IPS-20b (cell line): ENCODE measurements around the gene COLEC11.

Experiments used
- H3K27ac ChIP-seq: one replicate; pipeline ENCODE4 v1.5.1; 2013; ENCODE audit warnings: low read length
- H3K27me3 ChIP-seq: 2 replicates; pipeline ENCODE4 v1.6.1; 2013; ENCODE audit warnings: mild to moderate bottlenecking, low read length, inconsistent platforms; ENCODE audit not compliant: insufficient read depth
- H3K36me3 ChIP-seq: 2 replicates; pipeline ENCODE4 v1.6.1; 2013; ENCODE audit warnings: low read depth, mild to moderate bottlenecking, inconsistent platforms, low read length, moderate library complexity; ENCODE audit not compliant: insufficient read depth
- H3K4me1 ChIP-seq: 2 replicates; pipeline ENCODE4 v1.6.1; 2013; ENCODE audit warnings: mild to moderate bottlenecking, control low read depth, inconsistent platforms, low read length, moderate library complexity; ENCODE audit not compliant: insufficient read depth
- H3K4me3 ChIP-seq: 2 replicates; pipeline ENCODE4 v1.5.1; 2013; ENCODE audit warnings: mild to moderate bottlenecking, low read length, inconsistent platforms
- H3K9ac ChIP-seq: 2 replicates; pipeline ENCODE4 v1.6.1; 2013; ENCODE audit warnings: low read depth, mild to moderate bottlenecking, inconsistent platforms, low read length, moderate library complexity
- H3K9me3 ChIP-seq: 2 replicates; pipeline ENCODE4 v1.6.1; 2013; ENCODE audit warnings: mild to moderate bottlenecking, low read depth, low read length, inconsistent platforms; ENCODE audit not compliant: insufficient read depth

COLEC11 gene

DNA sequence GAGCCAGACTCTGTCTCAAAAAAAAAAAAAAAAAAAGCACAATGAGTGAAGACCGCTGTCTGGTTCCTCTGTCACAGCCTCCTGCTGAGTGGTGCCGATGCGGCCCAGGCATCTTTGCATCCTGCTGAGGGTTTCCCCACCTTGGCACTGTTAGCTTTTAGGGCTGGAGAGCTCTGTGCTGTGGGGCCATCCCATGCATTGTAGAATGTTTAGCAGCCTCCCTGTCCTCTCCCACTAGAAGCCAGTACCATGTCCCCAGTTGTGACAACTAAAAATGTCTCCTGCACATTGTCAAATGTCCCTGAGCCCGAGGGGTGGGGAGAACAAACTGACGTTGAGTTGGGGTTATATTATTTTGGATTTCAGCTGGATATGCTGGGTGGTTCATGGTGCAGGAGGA is 7.9 kb upstream of the COLEC11 start:
- Histone ChIP-seq H3K9ac (no peak overlapping the region), H3K27me3 (no peaks in the 10 kb centered on the region), H3K36me3 (peaks cover 31% of the 10 kb centered on the region), H3K9me3 (no peaks in the 10 kb centered on the region), H3K27ac (no peak overlapping the region), H3K4me3 (no peak overlapping the region), H3K4me1 (no peaks in the 10 kb centered on the region)

DNA sequence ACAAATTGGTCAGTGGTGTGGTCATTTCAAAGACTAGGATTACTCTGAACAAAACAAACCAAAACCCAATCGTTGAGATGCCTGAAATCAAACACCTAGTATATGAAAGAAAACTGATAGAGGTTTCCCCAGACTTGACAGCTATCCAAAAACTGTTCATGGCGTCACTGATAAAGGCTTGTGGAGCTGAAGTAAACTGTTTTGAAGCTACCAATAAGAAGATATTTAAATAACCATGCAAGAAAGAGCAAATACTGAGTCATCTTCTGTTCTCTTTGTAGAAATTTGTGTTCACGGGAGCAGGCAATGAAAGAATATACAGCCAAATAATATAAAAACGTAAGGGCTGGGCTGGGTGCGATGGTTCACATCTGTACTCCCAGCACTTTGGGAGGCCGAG is 7.5 kb upstream of the COLEC11 start:
- Histone ChIP-seq H3K27ac (no peak overlapping the region), H3K4me1 (no peaks in the 10 kb centered on the region), H3K36me3 (peaks cover 27% of the 10 kb centered on the region), H3K9ac (no peak overlapping the region), H3K9me3 (no peaks in the 10 kb centered on the region), H3K27me3 (no peaks in the 10 kb centered on the region), H3K4me3 (no peak overlapping the region)

DNA sequence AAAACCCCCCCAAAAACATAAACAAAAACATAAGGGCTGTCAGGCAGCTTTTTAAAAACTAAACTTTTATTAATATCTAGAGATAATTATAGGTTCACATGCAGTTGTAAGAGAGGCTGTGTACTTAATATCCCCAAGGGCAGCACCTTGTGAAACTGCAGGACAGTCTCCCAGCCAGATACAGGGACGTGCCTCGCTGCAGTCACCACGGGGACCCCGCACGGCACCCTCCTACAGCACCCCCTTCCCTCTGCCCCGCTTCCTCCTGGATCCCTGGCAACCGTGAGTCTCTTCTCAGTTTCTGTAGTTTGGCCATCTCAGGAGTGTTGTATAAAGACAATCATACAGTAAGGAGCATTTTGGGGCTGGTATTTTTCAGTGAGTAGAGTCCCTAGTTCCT is 6.8 kb upstream of the COLEC11 start:
- no peaks in the 10 kb centered on the region for H3K9me3 ChIP-seq
- no peaks in the 10 kb centered on the region for H3K27me3 ChIP-seq
- H3K4me1 ChIP-seq = no peaks in the 10 kb centered on the region
- peaks cover 20% of the 10 kb centered on the region for H3K36me3 ChIP-seq
- no peak overlapping the region for H3K9ac ChIP-seq
- no peak overlapping the region for H3K27ac ChIP-seq
- H3K4me3 ChIP-seq = no peak overlapping the region

DNA sequence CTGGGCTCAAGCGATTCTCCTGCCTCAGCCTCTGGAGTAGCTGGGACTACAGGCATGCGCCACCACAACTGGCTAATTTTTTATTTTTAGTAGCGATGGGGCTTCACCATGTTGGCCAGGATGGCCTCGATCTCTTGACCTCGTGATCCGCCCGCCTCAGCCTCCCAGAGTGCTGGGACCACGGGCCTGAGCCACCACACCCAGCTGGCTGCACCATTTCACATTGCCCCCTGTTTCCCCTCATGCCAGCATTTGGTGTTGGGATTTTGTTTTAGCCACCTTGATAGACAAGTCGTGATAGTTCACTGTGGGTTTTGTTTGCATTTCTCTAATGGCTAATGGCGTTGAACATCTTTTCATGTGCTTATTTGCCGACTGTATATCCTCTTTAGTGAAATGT is 5.8 kb upstream of the COLEC11 start:
- Histone ChIP-seq H3K27ac (no peak overlapping the region), H3K27me3 (no peaks in the 10 kb centered on the region), H3K9ac (no peak overlapping the region), H3K36me3 (peaks cover 10% of the 10 kb centered on the region; the same call in 1 of the 2 replicates), H3K4me1 (no peaks in the 10 kb centered on the region), H3K9me3 (no peaks in the 10 kb centered on the region), H3K4me3 (no peak overlapping the region)

DNA sequence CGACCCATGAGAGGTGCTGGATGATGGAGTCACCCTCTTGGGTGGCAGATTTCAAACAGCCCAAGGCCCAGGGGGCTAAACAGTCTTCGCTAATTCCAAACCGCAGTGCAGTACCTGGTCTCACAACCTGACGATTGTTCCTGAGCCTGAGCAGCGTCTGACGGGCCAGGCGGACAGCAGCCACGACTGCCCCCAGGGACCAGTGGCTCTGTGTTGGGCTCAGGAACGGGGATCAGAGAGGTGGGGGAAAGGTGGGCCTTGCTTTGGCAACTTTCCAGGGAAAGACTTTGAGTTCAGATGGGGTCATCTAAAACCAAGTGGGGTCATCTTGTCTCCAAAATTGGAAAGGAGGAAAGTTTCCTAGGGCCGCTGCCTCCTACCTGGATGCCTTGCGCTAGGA is 492 bp downstream of the COLEC11 start:
- Histone ChIP-seq H3K36me3 (no peaks in the 10 kb centered on the region), H3K27me3 (peaks cover 5% of the 10 kb centered on the region; the same call in 1 of the 2 replicates), H3K4me1 (no peaks in the 10 kb centered on the region), H3K9ac (no peak overlapping the region), H3K27ac (no peak overlapping the region), H3K4me3 (no peak overlapping the region), H3K9me3 (no peaks in the 10 kb centered on the region)

DNA sequence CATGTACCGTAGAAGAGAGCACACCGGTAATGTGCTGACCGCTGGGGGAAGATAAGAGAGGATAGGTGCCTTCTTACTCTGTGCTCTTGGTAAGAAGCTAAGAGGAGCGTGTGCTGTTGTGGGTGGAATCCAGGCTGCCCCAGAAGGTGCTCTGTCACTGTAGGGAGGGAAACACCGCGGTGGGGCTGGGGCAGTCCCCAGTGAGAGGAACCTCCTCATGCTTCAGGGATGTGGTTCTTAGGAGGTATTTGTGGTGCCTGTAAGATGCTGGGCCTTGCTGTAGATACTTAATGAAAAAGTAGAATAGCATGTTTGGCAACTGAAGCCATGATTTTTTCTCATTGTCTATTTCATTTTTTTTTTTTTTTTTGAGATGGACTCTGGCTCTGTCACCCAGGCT is 1.1 kb downstream of the COLEC11 start:
- no peaks in the 10 kb centered on the region for H3K4me1 ChIP-seq
- no peak overlapping the region for H3K9ac ChIP-seq
- H3K36me3 ChIP-seq = no peaks in the 10 kb centered on the region
- no peak overlapping the region for H3K4me3 ChIP-seq
- H3K27ac ChIP-seq = no peak overlapping the region
- H3K27me3 ChIP-seq = peaks cover 5% of the 10 kb centered on the region; the same call in 1 of the 2 replicates
- H3K9me3 ChIP-seq = no peaks in the 10 kb centered on the region

DNA sequence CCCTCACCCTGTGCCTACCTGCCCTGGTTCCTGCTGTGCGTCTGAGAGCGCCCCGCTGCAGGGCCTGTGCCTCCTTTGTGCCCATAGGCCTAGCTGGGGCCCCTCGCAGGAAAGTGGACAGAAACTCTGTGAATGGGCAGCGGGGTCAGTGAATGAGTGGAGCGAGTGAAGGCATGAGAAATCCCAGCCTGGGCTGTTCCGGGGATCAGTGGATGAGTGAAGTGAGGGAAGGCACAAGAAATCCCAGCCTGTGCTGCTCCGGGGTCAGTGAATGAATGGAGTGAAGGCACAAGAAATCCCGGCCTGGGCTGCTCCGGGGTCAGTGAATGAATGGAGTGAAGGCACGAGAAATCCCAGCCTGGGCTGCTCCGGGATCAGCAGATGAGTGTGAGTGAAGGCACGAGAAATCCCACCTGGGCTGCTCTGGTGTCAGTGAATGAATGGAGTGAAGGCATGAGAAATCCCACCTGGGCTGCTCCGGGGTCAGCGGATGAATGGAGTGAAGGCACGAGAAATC is 2.0 kb downstream of the COLEC11 start:
- peaks cover 5% of the 10 kb centered on the region; the same call in 1 of the 2 replicates for H3K27me3 ChIP-seq
- no peaks in the 10 kb centered on the region for H3K36me3 ChIP-seq
- no peak overlapping the region for H3K4me3 ChIP-seq
- no peaks in the 10 kb centered on the region for H3K4me1 ChIP-seq
- H3K27ac ChIP-seq = no peak overlapping the region
- no peaks in the 10 kb centered on the region for H3K9me3 ChIP-seq
- H3K9ac ChIP-seq = no peak overlapping the region

DNA sequence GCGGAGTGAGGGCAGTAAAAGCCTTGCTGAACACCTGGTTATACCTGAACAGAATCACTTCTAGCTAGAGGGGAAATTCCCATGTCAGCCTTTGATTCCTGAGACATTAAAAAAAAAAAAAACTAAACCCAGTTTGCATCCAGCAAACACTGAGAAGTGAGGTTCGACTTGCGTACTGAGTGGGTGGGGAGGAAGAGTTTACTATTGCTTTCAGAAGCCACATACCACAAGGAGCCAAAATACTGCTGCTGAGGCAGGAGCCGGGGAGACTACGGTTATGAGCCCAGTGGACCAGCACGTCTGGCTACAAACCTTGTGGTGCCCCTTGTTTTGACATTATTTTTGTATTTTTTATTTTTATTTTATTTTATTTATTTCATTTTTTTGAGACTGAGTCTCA is 2.7 kb downstream of the COLEC11 start:
- H3K36me3 ChIP-seq = no peaks in the 10 kb centered on the region
- H3K4me3 ChIP-seq = no peak overlapping the region
- no peaks in the 10 kb centered on the region for H3K9me3 ChIP-seq
- H3K27me3 ChIP-seq = peaks cover 5% of the 10 kb centered on the region; the same call in 1 of the 2 replicates
- no peaks in the 10 kb centered on the region for H3K4me1 ChIP-seq
- H3K9ac ChIP-seq = no peak overlapping the region
- no peak overlapping the region for H3K27ac ChIP-seq

DNA sequence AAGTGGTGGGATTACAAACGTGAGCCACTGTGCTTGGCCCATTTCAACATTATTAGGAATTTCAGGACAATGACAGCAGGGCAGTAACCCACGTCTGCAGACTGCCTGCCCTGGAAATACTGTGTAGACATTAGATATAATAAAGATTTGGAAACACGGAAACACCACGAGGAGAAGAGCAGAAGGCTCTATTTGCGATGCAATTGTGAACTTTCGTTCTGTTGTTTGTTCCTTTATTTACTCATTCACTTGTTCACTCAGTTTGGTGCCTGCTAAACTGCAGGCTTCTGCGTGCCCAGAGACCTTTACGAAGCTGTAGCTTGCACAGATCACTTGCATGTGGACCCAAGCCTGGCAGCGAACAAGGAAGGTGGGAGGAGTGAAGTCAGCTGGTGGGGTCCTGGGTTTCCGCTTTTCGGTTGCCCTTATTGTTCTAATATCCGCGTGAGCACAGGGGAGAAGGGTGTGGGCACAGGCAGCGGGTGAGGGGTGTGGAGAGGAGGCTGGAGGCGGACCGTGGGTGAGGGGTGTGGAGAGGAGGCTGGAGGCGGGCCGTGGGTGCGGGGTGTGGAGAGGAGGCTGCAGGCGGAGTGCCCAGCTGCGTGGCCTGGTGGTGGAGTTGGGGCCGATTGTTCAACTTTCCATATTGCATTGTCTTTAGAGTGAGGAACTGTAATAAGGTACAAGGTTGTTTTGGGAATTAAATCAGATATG is 3.4 kb downstream of the COLEC11 start:
- H3K9ac ChIP-seq = no peak overlapping the region
- H3K9me3 ChIP-seq = no peaks in the 10 kb centered on the region

DNA sequence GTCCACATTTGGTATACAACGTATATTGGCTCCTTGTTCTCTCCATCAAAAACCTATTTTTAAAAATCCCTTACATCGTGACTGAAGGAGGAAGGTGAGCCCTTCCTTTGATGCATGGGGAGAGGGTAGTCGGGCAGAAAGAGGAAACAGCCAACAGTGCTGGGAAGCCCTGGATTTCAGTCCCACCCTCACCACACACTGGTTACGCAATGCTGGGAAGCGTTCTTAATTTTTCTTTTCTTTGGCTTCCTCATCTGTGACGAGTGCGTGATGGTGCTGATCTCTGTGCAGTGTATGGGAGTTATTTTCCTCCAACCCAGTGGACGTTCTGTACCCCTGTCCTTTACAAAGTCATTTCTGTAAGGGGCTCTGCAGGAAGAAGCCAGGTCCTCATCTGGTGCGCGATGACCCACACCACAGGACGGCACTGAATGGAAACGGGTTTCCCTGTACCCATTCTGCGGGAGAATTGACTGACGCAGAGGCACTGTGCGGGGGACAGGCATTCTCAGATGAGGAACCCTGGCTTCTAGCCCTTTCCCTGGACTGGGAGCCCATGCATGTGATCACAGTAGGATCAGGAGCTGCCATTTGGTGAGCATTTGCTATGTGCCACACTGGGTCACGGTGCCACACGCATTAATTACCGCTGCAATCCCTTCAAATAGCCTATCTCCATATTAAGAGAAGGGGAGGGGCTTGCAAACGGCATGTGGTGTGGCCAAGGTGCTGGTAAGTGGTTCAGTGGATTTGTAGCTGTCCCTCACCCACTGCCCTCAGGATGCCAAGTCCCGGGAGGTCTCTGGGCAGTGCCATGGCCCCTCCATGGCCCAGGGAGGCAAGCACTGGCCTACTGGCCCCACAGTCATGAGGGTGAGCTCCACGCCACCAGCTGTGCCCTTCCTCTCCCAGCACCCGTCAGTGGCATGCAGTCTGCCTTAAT is 4.3 kb downstream of the COLEC11 start:
- H3K36me3 ChIP-seq = no peaks in the 10 kb centered on the region
- peaks cover 5% of the 10 kb centered on the region; the same call in 1 of the 2 replicates for H3K27me3 ChIP-seq
- H3K9ac ChIP-seq = no peak overlapping the region
- H3K4me3 ChIP-seq = no peak overlapping the region
- H3K4me1 ChIP-seq = no peaks in the 10 kb centered on the region
- no peak overlapping the region for H3K27ac ChIP-seq
- H3K9me3 ChIP-seq = no peaks in the 10 kb centered on the region

More for the DNA sequence above, 3.4 kb downstream of the COLEC11 start:
- H3K27me3 ChIP-seq = peaks cover 5% of the 10 kb centered on the region; the same call in 1 of the 2 replicates
- H3K36me3 ChIP-seq = no peaks in the 10 kb centered on the region
- no peaks in the 10 kb centered on the region for H3K4me1 ChIP-seq
- H3K27ac ChIP-seq = no peak overlapping the region
- no peak overlapping the region for H3K4me3 ChIP-seq

DNA sequence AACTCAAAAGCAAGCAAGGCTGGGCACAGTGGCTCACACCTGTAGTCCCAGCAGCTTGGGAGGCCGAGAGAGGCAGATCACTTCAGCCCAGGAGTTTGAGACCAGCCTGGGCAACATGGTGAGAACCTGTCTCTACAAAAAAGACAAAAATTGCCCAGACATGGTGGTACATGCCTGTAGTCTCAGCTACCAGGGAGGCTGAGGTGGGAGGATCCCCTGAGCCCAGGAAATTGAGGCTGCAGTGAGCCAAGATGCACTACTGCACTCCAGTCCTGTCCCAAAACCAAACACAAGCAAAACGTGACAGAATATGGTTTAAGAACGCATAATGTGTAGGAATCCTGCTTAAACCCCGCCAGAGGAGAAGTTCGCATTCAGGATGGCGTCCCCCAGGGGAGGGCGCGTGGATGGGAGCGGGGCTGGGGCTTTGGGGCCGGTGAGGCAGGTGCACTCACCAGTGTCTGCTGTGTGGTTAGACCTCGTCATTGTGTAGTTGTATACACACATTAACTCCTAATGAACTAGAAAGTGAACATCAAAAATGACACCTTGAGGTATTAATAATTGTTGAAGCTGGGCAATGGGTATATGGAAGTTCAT is 5.4 kb downstream of the COLEC11 start:
- Histone ChIP-seq H3K36me3 (no peaks in the 10 kb centered on the region), H3K27ac (no peak overlapping the region), H3K27me3 (peaks cover under 1% of the 10 kb centered on the region; the same call in 1 of the 2 replicates), H3K4me3 (no peak overlapping the region), H3K4me1 (no peaks in the 10 kb centered on the region), H3K9me3 (no peaks in the 10 kb centered on the region), H3K9ac (no peak overlapping the region)
